Adrenal gland (tissue), 5 donors: ENCODE measurements around the gene TLN1.

Source experiments
- POLR2A ChIP-seq, 2 donors: fragments of 450-650 bp; IDR thresholded peaks; one replicate each; pipeline ENCODE4 v1.6.1; 2017; ENCODE audit warnings: antibody characterized with exemption in 2 of 2, mild to moderate bottlenecking in 2 of 2, moderate library complexity in 1 of 2
- TF ChIP-seq, protein P1 (sequence below), 6 experiments: fragments of 450-650 bp in 4 of 6; fragments of 200-600 bp in 2 of 6; sonication (generic) in 1 of 6; IDR thresholded peaks; 1 replicate in 5 of 6; 2 replicates in 1 of 6; pipeline versions ENCODE4 v1.5.1 to v1.8.0; 2016 to 2021; ENCODE audit warnings: antibody characterized with exemption in 6 of 6, mild to moderate bottlenecking in 2 of 6, moderate library complexity in 1 of 6
- donor health status: DM: no; HTN: no; CAD: no.

DNA sequence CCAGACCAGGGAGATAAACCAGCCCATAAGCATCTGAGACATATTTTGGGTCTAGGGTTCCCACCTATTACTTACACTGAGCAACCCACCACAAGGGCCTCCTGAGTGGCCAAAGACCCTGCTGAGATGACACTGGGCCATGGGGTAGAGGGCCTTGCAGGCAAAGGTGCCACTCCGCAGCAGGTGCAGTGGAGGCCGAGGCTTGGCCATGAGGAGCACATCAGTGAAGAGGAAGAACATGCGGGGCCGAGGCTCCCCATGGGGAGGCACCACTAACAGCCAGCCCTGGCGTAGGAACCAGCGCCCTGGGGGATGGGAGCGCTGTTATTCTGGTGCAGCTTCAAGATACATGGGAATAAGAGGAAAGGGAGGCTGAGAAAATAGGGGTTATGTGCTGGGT is 69.6 kb downstream of the TLN1 start:
- TF ChIP-seq, protein P1, sequence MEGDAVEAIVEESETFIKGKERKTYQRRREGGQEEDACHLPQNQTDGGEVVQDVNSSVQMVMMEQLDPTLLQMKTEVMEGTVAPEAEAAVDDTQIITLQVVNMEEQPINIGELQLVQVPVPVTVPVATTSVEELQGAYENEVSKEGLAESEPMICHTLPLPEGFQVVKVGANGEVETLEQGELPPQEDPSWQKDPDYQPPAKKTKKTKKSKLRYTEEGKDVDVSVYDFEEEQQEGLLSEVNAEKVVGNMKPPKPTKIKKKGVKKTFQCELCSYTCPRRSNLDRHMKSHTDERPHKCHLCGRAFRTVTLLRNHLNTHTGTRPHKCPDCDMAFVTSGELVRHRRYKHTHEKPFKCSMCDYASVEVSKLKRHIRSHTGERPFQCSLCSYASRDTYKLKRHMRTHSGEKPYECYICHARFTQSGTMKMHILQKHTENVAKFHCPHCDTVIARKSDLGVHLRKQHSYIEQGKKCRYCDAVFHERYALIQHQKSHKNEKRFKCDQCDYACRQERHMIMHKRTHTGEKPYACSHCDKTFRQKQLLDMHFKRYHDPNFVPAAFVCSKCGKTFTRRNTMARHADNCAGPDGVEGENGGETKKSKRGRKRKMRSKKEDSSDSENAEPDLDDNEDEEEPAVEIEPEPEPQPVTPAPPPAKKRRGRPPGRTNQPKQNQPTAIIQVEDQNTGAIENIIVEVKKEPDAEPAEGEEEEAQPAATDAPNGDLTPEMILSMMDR (IDR thresholded peaks at IDR 0.05), result no peak
- no peak for TF ChIP-seq POLR2A (IDR thresholded peaks at IDR 0.05)
